Osteocyte (in vitro differentiated cells): ENCODE measurements around the gene GLIPR1L2. TPM values are rescaled to one million over a fixed set of nuclear protein-coding genes. Genes with fewer than 3 reads are reported as not detected.

Experiments used
- DNase-seq: peaks from one replicate; pipeline ENCODE4 v3.0.0; 2021; ENCODE audit warnings: mixed read lengths; ENCODE audit not compliant: unreplicated experiment; ENCODE audit errors: extremely low spot score
- H3K27ac Mint-ChIP-seq: one replicate; pipeline ENCODE4 v1.8.0; 2021; ENCODE audit warnings: mild to moderate bottlenecking, mixed read lengths; ENCODE audit not compliant: unreplicated experiment
- H3K27me3 Mint-ChIP-seq: one replicate; pipeline ENCODE4 v1.8.0; 2021; ENCODE audit warnings: mixed read lengths; ENCODE audit not compliant: unreplicated experiment
- H3K36me3 Mint-ChIP-seq: one replicate; pipeline ENCODE4 v1.8.0; 2021; ENCODE audit warnings: mixed read lengths; ENCODE audit not compliant: unreplicated experiment
- H3K4me1 Mint-ChIP-seq: one replicate; pipeline ENCODE4 v1.8.0; 2021; ENCODE audit warnings: mixed read lengths; ENCODE audit not compliant: unreplicated experiment
- H3K4me3 Mint-ChIP-seq: one replicate; pipeline ENCODE4 v1.8.0; 2021; ENCODE audit warnings: mild to moderate bottlenecking, moderate library complexity, mixed read lengths; ENCODE audit not compliant: unreplicated experiment
- H3K9me3 Mint-ChIP-seq: one replicate; pipeline ENCODE4 v1.8.0; 2021; ENCODE audit warnings: mixed read lengths; ENCODE audit not compliant: unreplicated experiment
- CTCF ChIP-seq: fragments of 200-600 bp; sonication (generic); IDR thresholded peaks from 2 replicates; pipeline ENCODE4 v1.5.0; 2021; ENCODE audit warnings: antibody characterized with exemption, mild to moderate bottlenecking, moderate library complexity
- total RNA-seq: library from RNA; stranded (reverse); gene quantifications from 2 replicates; pipeline ENCODE4 v1.2.1, GENCODE V29; 2021

GLIPR1L2 gene
- total RNA-seq, 1 donor from 2014 or later = 0.78 TPM

GRCh38 chr12:75419841-75420240 lies 29.0 kb downstream of the GLIPR1L2 start:
- H3K4me1 Mint-ChIP-seq = peaks cover 33% of the 10 kb centered on the region
- no peak for TF ChIP-seq CTCF
- no peak overlapping the region for H3K4me3 Mint-ChIP-seq
- no peaks in the 10 kb centered on the region for H3K36me3 Mint-ChIP-seq
- H3K27me3 Mint-ChIP-seq = no peaks in the 10 kb centered on the region
- H3K9me3 Mint-ChIP-seq = peaks cover 9% of the 10 kb centered on the region
- H3K27ac Mint-ChIP-seq = peak overlapping the region; percentile 69
- no peak for DNase-seq

- Mint-ChIP-seq H3K36me3 (no peaks in the 10 kb centered on the region), H3K9me3 (peaks cover 23% of the 10 kb centered on the region), H3K4me3 (no peak overlapping the region), H3K27ac (no peak overlapping the region), H3K4me1 (peaks cover 19% of the 10 kb centered on the region), H3K27me3 (no peaks in the 10 kb centered on the region)
- no peak for DNase-seq
- no peak for TF ChIP-seq CTCF
Measured at GRCh38 chr12:75427491-75427890, 36.6 kb downstream of the GLIPR1L2 start.

- no peak overlapping the region for H3K27ac Mint-ChIP-seq
- no peaks in the 10 kb centered on the region for H3K36me3 Mint-ChIP-seq
- peaks cover 23% of the 10 kb centered on the region for H3K9me3 Mint-ChIP-seq
- no peak for TF ChIP-seq CTCF
- no peaks in the 10 kb centered on the region for H3K27me3 Mint-ChIP-seq
- DNase-seq = no peak
- H3K4me1 Mint-ChIP-seq = peaks cover 22% of the 10 kb centered on the region
- H3K4me3 Mint-ChIP-seq = no peak overlapping the region
Measured at GRCh38 chr12:75428767-75429166, 37.9 kb downstream of the GLIPR1L2 start.

- Mint-ChIP-seq H3K4me1 (peaks cover 22% of the 10 kb centered on the region), H3K36me3 (no peaks in the 10 kb centered on the region), H3K27ac (peak overlapping the region; percentile 54), H3K4me3 (no peak overlapping the region), H3K27me3 (no peaks in the 10 kb centered on the region), H3K9me3 (peaks cover 24% of the 10 kb centered on the region)
- DNase-seq = no peak
- TF ChIP-seq CTCF = no peak
Measured at GRCh38 chr12:75432924-75433323, 42.0 kb downstream of the GLIPR1L2 start.

GRCh38 chr12:75437564-75437963 lies 46.7 kb downstream of the GLIPR1L2 start:
- Mint-ChIP-seq H3K27ac (no peak overlapping the region), H3K4me3 (no peak overlapping the region), H3K36me3 (no peaks in the 10 kb centered on the region), H3K27me3 (no peaks in the 10 kb centered on the region), H3K4me1 (peaks cover 6% of the 10 kb centered on the region), H3K9me3 (peaks cover 26% of the 10 kb centered on the region)
- no peak for TF ChIP-seq CTCF
- DNase-seq = no peak
